K562 (cell line): ENCODE measurements around the gene MICALL2. TPM values are rescaled to one million over a fixed set of nuclear protein-coding genes. Genes with fewer than 3 reads are reported as not detected.
A peak's percentile ranks its signal among the peaks of the same experiment; 100 is the strongest.

Experiments used
- CHD2 ChIP-seq: IDR thresholded peaks from 2 replicates; pipeline ENCODE4 v1.6.1; 2011; ENCODE audit warnings: low read depth, low read length
- DPF2 ChIP-seq: fragments of 450-650 bp; IDR thresholded peaks from 2 replicates; pipeline ENCODE4 v1.6.1; 2016
- HLTF ChIP-seq: fragments of 450-650 bp; IDR thresholded peaks from 2 replicates; pipeline ENCODE4 v1.6.1; 2016
- HOXB6 ChIP-seq: fragments of 250-450 bp; sonication (Bioruptor Pico); IDR thresholded peaks from 2 replicates; pipeline ENCODE4 v1.5.1; 2022; ENCODE audit warnings: mild to moderate bottlenecking, borderline replicate concordance
- IRF2 ChIP-seq: sonication (generic); formaldehyde crosslinking; IDR thresholded peaks from 2 replicates; pipeline ENCODE4 v1.8.1; 2022; ENCODE audit warnings: mild to moderate bottlenecking, missing genetic modification reagents
- MECOM ChIP-seq: fragments of 250-450 bp; sonication (Bioruptor Pico); IDR thresholded peaks from 2 replicates; pipeline ENCODE4 v1.8.0; 2022; ENCODE audit warnings: inconsistent platforms
- NCOA1 ChIP-seq: fragments of 450-650 bp; IDR thresholded peaks from 2 replicates; pipeline ENCODE4 v1.6.1; 2016; ENCODE audit warnings: low read depth
- POLR2G ChIP-seq: fragments of 200-400 bp; formaldehyde crosslinking; IDR thresholded peaks from 2 replicates; pipeline ENCODE4 v1.6.1; 2017; ENCODE audit warnings: low read depth, mild to moderate bottlenecking, antibody characterized with exemption, low read length, moderate library complexity
- RAD21 ChIP-seq, 2 experiments: fragments of 250-450 bp in 1 of 2; fragments of 450-650 bp in 1 of 2; sonication (Bioruptor Pico) in 1 of 2; formaldehyde crosslinking in 1 of 2; IDR thresholded peaks in 1 of 2; conservative IDR thresholded peaks in 1 of 2; 2 replicates each; pipeline versions ENCODE4 v1.4.0 to v1.8.0; 2020 to 2022; ENCODE audit warnings: mild to moderate bottlenecking in 2 of 2, moderate library complexity in 1 of 2
- RBM15 ChIP-seq: fragments of 200-400 bp; formaldehyde crosslinking; IDR thresholded peaks from 2 replicates; pipeline ENCODE4 v1.6.1; 2018; ENCODE audit warnings: mild to moderate bottlenecking, low read length, moderate library complexity; ENCODE audit not compliant: insufficient read depth
- SMAD2 ChIP-seq: fragments of 150-350 bp; IDR thresholded peaks from 2 replicates; pipeline ENCODE4 v1.6.1; 2014; ENCODE audit warnings: low read depth, mild to moderate bottlenecking, low read length
- ZNF584 ChIP-seq: fragments of 200-800 bp; sonication (Bioruptor generic); IDR thresholded peaks from 2 replicates; pipeline ENCODE4 v1.6.1; 2016; ENCODE audit warnings: low read depth, mild to moderate bottlenecking, missing genetic modification characterization, missing compliant biosample characterization
- ZNF589 ChIP-seq: fragments of 200-800 bp; sonication (Bioruptor generic); IDR thresholded peaks from 2 replicates; pipeline ENCODE4 v1.6.1; 2016; ENCODE audit warnings: low read depth, missing genetic modification characterization, missing compliant biosample characterization
- ZNF780A ChIP-seq: fragments of 250-450 bp; sonication (Bioruptor Pico); IDR thresholded peaks from 2 replicates; pipeline ENCODE4 v1.5.0; 2021; ENCODE audit warnings: mild to moderate bottlenecking
- polyA plus RNA-seq, 8 experiments: library from polyadenylated mRNA; depleted of rRNA in 4 of 8; stranded (reverse) in 5 of 8; unstranded in 3 of 8; fragments of >200 nt; fragmentation: Nextera tagmentation in 2 of 8; fragmentation: Illumina TruSeq in 1 of 8; extraction: Ambion mirVana in 2 of 8; extraction: Trizol in 1 of 8; gene quantifications; 2 replicates each; pipeline versions ENCODE4 v1.2.1 to v1.2.3, GENCODE V29; 2011 to 2014; ENCODE audit warnings: inconsistent platforms in 1 of 8, missing spikeins in 1 of 8
- total RNA-seq, 7 experiments: library from RNA; depleted of rRNA in 6 of 7; stranded (reverse); fragments of >200 nt in 6 of 7; fragmentation: Illumina TruSeq in 2 of 7; extraction: Trizol in 2 of 7; gene quantifications; 2 replicates each; pipeline versions ENCODE4 v1.2.1 to v1.2.3, GENCODE V29; 2011 to 2021; ENCODE audit warnings: low replicate concordance in 1 of 7
- TF ChIP-seq, protein P1 (sequence below): sonication (generic); formaldehyde crosslinking; IDR thresholded peaks from 2 replicates; pipeline ENCODE4 v1.8.0; 2022; ENCODE audit warnings: mild to moderate bottlenecking, missing genetic modification reagents, borderline replicate concordance
- TF ChIP-seq, protein P2 (sequence below): fragments of 250-450 bp; sonication (Bioruptor Pico); IDR thresholded peaks from 2 replicates; pipeline ENCODE4 v1.5.0; 2021
- TF ChIP-seq, protein P3 (sequence below): fragments of 450-650 bp; IDR thresholded peaks from one replicate; pipeline ENCODE4 v1.6.1; 2018; ENCODE audit warnings: mild to moderate bottlenecking, moderate library complexity; ENCODE audit not compliant: partially characterized antibody
- TF ChIP-seq, protein P4 (sequence below): fragments of 250-450 bp; sonication (Bioruptor Pico); IDR thresholded peaks from 2 replicates; pipeline ENCODE4 v1.5.0; 2021; ENCODE audit warnings: mild to moderate bottlenecking, borderline replicate concordance
- TF ChIP-seq, protein P5 (sequence below): fragments of 250-450 bp; sonication (Bioruptor Pico); IDR thresholded peaks from 2 replicates; pipeline ENCODE4 v1.8.0; 2022; ENCODE audit warnings: inconsistent platforms

Gene MICALL2
- total and polyA plus RNA-seq, 9 of the 15 experiments (the other 6 are each of a cell fraction or from before 2014, with no cell fraction given) = 1.8 to 103 (median 17.0) TPM

DNA sequence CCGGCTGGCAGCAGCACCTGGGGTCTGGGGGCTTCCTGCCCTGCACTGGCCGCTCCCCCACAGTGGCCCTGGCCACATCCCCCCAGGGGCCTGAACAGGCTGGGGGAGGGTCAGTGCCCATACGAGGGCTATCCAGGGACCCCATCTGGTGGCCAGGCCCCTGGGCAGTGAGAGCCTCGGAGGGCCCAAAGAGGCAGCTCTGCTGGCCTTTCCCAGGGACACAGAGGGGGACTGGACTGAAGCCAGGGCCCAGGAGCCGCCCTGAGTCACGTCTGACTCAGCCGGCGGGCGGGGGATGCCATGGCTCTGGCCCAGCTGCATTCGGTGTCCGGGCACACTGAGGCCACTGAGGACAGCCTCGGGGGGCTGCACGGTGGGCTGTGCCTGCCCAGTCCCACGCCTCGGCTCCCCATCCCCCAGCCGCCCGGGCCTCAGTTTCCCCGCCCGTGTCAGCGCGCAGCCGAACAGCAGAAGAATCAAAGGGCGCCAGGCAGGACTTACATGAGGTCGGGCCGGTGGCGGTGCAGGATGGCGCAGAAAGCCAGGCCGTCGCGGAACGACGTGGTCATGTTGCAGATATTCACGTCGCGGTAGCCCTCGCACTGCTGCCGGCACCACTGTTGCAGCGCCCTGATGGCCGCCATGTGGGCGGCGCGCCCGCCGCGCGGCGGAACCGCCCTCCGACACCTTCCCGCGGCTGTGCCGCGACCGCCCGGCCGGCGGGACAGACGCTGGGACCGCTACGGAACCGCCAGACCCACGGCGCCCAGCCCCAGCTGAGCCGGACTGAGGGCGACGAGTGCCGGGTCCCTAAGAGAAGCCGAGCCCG lies at the start of gene MICALL2 (continued):
- TF ChIP-seq, protein P1, sequence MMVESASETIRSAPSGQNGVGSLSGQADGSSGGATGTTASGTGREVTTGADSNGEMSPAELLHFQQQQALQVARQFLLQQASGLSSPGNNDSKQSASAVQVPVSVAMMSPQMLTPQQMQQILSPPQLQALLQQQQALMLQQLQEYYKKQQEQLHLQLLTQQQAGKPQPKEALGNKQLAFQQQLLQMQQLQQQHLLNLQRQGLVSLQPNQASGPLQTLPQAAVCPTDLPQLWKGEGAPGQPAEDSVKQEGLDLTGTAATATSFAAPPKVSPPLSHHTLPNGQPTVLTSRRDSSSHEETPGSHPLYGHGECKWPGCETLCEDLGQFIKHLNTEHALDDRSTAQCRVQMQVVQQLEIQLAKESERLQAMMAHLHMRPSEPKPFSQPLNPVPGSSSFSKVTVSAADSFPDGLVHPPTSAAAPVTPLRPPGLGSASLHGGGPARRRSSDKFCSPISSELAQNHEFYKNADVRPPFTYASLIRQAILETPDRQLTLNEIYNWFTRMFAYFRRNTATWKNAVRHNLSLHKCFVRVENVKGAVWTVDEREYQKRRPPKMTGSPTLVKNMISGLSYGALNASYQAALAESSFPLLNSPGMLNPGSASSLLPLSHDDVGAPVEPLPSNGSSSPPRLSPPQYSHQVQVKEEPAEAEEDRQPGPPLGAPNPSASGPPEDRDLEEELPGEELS (CRISPR knock-in tag) = no peak
- TF ChIP-seq ZNF589 (CRISPR knock-in tag) (no peak), HOXB6 (CRISPR knock-in tag) (no peak), ZNF780A (no peak), SMAD2 (no peak), IRF2 (CRISPR knock-in tag) (no peak), CHD2 (no peak), MECOM (CRISPR knock-in tag) (no peak), DPF2 (peak; percentile 88), RBM15 (no peak), NCOA1 (no peak), HLTF (no peak), ZNF584 (CRISPR knock-in tag) (no peak), RAD21 (CRISPR knock-in tag; conservative IDR thresholded peaks at IDR 0.05 in 1 of 2, IDR thresholded peaks at IDR 0.05 in 1 of 2) (0 out of 4 replicates have a peak, but pooled peaks of 1 of the 2 experiments have one; percentile 6), POLR2G (peak; percentile 93)
- TF ChIP-seq, protein P2, sequence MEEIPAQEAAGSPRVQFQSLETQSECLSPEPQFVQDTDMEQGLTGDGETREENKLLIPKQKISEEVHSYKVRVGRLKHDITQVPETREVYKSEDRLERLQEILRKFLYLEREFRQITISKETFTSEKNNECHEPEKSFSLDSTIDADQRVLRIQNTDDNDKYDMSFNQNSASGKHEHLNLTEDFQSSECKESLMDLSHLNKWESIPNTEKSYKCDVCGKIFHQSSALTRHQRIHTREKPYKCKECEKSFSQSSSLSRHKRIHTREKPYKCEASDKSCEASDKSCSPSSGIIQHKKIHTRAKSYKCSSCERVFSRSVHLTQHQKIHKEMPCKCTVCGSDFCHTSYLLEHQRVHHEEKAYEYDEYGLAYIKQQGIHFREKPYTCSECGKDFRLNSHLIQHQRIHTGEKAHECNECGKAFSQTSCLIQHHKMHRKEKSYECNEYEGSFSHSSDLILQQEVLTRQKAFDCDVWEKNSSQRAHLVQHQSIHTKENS (CRISPR knock-in tag) = no peak
- TF ChIP-seq, protein P3, sequence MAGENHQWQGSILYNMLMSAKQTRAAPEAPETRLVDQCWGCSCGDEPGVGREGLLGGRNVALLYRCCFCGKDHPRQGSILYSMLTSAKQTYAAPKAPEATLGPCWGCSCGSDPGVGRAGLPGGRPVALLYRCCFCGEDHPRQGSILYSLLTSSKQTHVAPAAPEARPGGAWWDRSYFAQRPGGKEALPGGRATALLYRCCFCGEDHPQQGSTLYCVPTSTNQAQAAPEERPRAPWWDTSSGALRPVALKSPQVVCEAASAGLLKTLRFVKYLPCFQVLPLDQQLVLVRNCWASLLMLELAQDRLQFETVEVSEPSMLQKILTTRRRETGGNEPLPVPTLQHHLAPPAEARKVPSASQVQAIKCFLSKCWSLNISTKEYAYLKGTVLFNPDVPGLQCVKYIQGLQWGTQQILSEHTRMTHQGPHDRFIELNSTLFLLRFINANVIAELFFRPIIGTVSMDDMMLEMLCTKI = no peak
- TF ChIP-seq, protein P4, sequence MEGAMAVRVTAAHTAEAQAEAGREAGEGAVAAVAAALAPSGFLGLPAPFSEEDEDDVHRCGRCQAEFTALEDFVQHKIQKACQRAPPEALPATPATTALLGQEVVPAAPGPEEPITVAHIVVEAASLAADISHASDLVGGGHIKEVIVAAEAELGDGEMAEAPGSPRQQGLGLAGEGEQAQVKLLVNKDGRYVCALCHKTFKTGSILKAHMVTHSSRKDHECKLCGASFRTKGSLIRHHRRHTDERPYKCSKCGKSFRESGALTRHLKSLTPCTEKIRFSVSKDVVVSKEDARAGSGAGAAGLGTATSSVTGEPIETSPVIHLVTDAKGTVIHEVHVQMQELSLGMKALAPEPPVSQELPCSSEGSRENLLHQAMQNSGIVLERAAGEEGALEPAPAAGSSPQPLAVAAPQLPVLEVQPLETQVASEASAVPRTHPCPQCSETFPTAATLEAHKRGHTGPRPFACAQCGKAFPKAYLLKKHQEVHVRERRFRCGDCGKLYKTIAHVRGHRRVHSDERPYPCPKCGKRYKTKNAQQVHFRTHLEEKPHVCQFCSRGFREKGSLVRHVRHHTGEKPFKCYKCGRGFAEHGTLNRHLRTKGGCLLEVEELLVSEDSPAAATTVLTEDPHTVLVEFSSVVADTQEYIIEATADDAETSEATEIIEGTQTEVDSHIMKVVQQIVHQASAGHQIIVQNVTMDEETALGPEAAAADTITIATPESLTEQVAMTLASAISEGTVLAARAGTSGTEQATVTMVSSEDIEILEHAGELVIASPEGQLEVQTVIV (CRISPR knock-in tag) = no peak
- TF ChIP-seq, protein P5, sequence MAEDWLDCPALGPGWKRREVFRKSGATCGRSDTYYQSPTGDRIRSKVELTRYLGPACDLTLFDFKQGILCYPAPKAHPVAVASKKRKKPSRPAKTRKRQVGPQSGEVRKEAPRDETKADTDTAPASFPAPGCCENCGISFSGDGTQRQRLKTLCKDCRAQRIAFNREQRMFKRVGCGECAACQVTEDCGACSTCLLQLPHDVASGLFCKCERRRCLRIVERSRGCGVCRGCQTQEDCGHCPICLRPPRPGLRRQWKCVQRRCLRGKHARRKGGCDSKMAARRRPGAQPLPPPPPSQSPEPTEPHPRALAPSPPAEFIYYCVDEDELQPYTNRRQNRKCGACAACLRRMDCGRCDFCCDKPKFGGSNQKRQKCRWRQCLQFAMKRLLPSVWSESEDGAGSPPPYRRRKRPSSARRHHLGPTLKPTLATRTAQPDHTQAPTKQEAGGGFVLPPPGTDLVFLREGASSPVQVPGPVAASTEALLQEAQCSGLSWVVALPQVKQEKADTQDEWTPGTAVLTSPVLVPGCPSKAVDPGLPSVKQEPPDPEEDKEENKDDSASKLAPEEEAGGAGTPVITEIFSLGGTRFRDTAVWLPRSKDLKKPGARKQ (CRISPR knock-in tag) = no peak
